M059J (cell line): ENCODE measurements around the gene CRACR2A. TPM values are rescaled to one million over a fixed set of nuclear protein-coding genes. Genes with fewer than 3 reads are reported as not detected.

Experiments
- DNase-seq: peaks from one replicate; pipeline ENCODE4 v3.0.0-alpha.2; 2012; ENCODE audit warnings: low read depth
- total RNA-seq: library from RNA; depleted of rRNA; stranded (reverse); fragments of >200 nt; shearing (Covaris generic); gene quantifications from 2 replicates; pipeline ENCODE4 v1.2.3, GENCODE V29; 2014; rRNA removed

CRACR2A gene
- not detected in 2 replicates for total RNA-seq

DNA sequence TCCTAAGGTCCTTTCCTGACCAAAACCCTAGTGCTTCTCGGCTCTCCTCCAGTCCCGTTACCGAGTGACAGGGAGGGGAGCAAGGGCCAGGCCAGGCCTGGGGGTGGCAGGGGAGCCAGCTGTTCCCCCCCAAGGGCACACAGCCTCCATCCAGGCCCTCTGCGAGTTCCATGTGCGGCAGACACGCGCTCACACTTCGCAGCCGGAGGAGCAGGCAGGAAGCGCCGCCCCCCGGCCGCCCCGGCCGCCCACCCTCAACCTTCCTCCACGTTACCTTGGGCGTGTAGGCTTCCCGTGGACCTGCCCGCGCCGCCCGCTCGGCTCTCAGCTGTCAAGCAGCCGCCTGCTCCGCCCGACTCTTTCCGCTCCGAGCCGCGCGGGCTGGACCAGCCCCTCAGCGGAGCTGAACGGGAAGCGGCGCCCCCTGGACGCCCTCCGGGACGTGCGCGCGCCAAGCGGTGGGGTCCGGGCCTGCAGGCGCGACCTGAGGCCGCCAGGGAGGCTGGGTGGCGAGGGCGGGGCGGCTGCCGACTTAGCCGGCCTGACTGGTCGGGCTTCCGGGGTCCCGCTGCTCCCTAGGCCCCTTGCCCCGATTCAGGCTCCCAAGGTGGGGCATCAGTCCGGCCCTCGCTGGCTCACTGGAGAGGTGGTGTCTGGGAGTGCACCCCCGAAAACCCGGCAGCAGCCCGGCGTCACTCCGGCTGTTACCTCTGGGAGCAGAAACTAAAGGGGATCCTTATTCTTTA lies at the start of gene CRACR2A:
TSS of gene CRACR2A (minus strand) at position 369 of the 746 bp plus-strand sequence. CDS start 56,110 bp downstream, outside the sequence.
- no peak for DNase-seq

DNA sequence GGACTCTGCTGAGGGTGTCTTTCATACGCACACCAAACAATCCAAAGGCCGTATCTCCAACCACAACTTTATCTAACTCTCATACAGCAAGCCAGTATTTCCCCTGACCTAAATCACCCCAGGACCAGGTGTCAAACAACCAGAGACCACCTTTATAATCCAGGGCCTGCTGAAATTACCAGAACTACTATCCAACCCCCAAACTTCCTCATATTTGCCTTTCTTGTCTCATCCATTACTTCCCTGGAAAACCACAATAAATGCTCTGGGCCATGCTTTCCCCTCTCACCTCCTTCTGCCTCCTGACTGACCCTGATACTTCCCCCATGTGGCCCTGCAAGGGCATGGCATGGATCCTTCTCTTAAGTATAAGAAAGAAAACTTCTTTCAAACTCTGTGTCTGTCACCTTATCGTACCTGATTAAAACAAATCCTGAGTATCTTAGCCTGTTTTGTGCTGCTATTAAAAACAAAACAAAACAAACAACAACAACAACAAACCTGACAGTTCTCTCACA lies 44.7 kb upstream of the CRACR2A start:
- no peak for DNase-seq

- DNase-seq: no peak
These were observed 42.7 kb upstream of the CRACR2A start for GRCh38 chr12:3795492-3796133.

GRCh38 chr12:3795066-3795465 lies 42.2 kb upstream of the CRACR2A start:
- peak; percentile 4 for DNase-seq

DNA sequence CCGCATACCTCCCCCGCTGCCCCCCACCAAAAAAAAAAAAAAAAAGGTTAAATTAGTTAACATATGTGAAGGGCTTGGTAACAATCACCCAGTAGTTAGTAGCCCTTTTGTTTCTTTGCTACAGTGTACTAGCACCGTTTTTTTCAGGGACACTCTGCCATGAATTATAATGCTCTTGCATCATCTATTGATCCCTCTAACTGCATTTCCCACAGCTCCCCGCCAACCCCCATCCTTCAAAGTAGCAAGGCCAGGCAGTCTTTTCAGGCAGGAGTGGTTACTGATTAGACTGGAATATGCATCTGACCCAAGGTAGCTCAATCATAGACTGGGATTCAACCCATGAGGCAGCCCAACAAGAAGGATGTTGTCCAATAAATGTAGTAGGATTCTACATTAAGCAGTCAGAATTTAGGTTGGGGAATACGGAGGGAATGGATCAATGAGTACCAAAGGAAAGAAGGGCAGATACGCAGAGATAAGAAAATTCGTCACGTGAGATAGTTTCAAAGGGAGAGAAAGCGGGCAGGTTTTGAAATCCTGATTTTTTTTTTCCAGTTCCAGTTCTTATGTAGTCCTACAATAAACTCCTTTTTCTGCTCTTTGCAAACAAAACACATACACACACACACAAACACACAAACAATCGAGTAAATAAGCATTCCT lies 39.8 kb upstream of the CRACR2A start:
- DNase-seq: no peak

DNA sequence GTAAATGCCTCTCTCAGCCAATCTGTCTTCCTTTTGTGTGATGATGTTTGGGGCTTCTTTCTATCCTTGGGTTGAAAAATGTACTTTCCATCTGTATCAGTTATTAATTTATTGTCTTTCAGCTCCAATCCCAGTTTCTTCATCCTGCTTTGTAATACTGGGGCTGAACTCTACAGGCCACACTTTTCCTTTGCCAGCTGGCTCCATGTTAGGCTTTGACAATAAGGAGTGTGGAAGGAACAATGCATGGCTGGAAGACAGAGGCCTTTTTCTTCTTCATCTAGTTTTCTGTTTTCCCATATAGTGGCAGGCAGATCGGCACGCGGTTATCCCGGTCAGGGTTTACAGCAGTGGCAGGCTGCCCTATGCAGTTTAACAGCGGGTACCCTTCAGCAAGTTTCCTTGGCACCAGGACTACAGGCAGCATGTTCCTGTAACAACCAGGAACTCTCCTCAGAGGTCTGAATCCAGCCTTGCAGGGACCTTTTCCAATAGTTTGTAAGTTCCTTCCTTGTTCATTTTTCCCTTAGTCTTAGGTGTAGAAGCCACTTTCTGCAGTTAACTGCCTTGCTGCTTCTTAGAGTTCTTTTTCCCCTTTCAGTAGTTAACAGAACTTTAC lies 38.5 kb upstream of the CRACR2A start:
- DNase-seq: no peak

- no peak for DNase-seq
These were observed 37.7 kb upstream of the CRACR2A start for GRCh38 chr12:3790642-3791041.

- DNase-seq: no peak
These were observed 36.9 kb upstream of the CRACR2A start for GRCh38 chr12:3789838-3790237.

DNA sequence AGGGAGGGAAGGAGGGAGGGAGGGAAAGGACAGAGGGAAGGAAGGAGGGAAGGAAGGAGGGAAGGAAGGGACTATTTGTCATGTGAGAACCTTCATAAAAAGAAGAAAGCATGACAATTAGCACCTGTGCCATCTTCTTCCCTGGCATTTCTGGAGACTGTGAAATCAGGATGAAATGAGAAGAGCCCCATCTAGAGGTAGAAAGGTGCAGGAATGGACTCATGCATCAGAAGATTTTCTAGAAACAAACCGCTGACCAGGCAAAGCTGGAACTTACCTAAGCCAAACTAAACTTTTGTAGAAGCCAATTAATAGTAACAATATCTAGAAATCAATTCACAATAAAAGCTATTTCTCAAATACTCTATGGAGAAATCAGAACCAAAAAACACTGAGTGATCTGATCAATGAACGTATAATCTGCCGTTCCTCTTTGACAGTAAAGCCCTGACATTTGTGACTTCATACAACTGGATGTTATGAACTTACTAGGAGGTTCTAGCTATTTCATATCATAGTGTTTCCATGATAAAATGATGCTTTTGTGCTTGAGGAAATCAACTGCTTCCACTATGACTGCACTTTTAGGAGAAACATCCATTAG lies 24.4 kb upstream of the CRACR2A start:
- DNase-seq: peak; percentile 32

DNA sequence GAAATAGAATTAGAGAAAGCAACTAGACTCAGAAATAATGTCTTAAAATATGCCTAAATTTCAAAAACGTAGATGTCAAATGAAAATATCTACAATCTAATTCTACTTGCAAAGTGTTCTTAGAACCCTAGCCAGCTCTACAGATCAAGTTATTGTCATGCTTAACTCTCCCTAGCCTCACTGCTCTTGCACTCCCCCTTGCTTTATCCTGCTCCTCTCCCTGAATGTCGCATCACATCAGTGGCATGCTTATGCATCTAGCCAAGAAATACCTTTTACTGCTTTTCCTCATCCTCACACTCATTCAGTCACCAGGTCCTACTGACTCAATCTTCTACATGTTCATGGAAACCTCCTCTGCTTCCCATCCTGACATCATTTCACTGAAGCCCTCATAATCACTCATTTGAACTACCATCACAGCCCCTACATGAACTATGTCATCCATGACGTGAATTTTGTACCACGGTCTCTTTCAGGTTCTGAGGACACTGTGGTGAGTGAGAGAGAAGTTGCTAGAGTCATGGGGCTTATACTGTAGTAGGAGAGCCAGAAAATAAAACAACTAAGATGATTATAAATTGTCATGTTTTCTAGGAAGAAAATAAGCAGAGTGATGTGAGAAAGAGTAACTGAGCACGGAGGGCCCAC lies 22.6 kb upstream of the CRACR2A start:
- no peak for DNase-seq

- DNase-seq: no peak
These were observed 19.5 kb upstream of the CRACR2A start for GRCh38 chr12:3772380-3772779.

DNA sequence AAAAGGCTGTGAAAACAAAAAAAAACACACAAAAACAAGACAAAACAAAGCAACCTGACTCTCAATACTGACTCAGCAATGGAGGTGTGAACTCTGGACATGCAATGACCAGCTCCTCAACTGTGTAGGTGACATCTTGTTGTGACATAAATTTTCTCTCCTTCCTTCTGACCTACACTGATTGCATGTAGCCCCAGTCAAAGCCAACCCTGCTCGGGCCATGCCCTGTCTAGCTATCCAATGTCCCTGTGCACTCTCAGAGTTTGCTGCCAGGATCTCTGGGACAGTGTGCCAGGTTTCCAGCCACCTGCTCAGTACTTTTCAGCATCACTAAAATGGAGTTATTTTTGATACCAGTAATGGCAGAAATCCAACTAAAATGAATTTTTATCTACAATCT lies 18.9 kb upstream of the CRACR2A start:
- no peak for DNase-seq

DNA sequence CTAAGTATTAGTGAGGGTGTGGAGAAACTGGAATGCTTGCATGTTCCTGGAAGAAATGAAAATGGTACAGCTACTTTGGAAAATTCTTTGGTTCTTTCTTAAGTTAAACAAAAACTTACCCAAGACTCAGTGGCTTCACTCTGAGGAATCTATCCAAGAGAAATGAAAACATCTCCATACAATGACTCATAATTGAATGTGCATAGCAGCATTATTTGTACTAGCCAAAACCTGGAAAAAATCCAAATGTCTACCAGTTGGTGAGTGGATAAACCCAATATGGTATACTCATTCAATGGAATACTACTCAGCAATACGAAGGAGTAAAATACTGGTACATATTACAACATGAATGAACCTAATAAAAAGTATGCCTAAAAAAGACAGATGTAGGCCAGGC lies 18.0 kb upstream of the CRACR2A start:
- DNase-seq: peak; percentile 57

DNA sequence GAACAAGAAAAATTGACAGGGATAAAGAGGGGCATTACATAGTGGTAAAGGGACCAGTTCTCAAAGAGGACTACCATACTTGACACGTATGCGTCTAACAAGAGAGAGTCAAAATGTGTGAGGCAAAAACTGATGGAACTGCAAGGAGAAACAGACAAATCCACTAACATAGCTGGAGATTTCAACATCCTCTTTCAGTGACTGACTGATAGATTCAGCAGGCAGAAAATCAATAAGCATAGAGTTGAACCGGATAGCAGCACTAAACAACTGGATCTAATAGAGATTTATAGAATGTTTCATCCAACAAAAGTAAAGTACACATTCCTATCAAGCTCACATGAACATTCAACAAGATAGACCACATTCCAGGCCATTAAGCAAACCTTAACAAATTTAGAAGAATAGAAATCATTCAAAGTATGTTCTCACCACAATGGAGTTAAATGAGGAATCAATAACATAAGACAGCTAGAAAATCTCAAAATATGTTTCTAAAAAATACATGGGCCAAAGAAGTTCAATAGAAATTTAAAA lies 16.1 kb upstream of the CRACR2A start:
- no peak for DNase-seq

DNA sequence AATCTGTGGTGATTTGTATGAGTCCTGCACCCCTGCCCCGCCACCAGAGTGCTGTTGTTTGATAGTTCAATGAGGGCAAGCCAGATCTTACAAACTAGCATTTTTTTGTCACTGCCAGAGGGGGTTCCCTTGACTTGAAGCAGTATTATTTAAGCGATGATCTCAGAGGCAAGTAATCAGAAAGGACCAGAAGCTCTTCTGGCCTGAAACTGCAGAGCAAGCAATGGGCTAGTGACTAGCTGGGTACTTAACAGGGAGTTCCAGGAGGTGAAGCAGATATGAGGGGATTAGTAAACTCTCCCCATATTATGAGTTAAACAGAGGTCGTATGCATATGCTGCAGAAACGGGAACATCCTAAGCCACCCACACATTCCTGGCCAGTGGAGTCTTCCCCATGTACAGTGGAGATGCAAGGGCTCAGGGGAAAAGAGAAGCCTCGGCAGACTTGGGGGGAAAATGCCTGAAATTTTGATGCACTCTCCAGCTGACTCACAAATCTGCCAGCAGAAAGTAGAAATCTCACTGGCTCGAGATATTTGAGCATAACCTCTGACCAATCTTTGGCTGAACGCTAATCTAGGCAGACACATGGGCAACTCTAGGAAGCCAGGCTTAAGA lies 8.3 kb upstream of the CRACR2A start:
- DNase-seq: no peak

GRCh38 chr12:3759878-3760277 lies 7.0 kb upstream of the CRACR2A start:
- DNase-seq: no peak

GRCh38 chr12:3757261-3757660 lies 4.4 kb upstream of the CRACR2A start:
- no peak for DNase-seq

DNA sequence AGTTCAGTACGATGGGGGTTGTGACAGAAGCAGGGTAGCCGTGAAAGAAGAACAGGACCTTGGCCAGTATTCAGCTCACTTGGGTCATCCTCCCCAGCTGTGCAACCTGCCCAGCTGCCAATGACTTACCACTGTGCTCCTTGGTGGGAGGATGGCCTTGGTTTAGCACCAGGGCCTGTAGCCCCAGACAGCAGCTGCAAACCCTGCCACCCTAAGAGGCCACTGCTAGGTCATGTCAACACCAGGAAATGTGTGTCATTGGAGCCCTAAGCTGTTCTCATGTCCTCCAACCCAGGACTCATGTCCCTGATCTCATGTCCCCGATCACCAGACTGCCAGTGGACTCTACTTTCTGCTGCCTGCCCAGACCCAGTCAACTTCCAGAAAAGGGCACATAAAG lies 3.0 kb upstream of the CRACR2A start:
- no peak for DNase-seq

GRCh38 chr12:3753544-3754284 lies 805 bp upstream of the CRACR2A start:
- no peak for DNase-seq
